GM12878 (cell line): ENCODE measurements around the gene TTC22. TPM values are rescaled to one million over a fixed set of nuclear protein-coding genes. Genes with fewer than 3 reads are reported as not detected.

Source experiments
- ATAC-seq: fragments of 200-7000 bp; cut with Tn5 transposase; 3 replicates; pipeline ENCODE4 v1.9.1; 2020; ENCODE audit warnings: mild to moderate bottlenecking, moderate library complexity
- BruUV-seq: library from RNA; stranded (reverse); fragments of 400-500 nt; replicated peaks from 2 replicates; lab custom pipeline; 2021; lab: Mats Ljungman, UMichigan
- CTCF ChIA-PET: fragments of 300-600 bp; sonication (Branson Sonifier 250); formaldehyde crosslinking; extraction: SDS; loops from one replicate; lab custom pipeline; 2021; ENCODE audit warnings: inconsistent platforms; lab: Yijun Ruan, JAX
- POLR2A ChIA-PET: fragments of 350-600 bp; formaldehyde crosslinking; extraction: SDS; loops from one replicate; lab custom pipeline; 2021; ENCODE audit warnings: inconsistent platforms; lab: Charles Lee
- RAD21 ChIA-PET: fragments of 300-600 bp; sonication (Branson Sonifier 250); formaldehyde crosslinking; loops from one replicate; lab custom pipeline; 2023; ENCODE audit warnings: antibody characterized with exemption; ENCODE audit not compliant: unreplicated experiment; lab: Charles Lee
- SMC1A ChIA-PET: fragments of 300-600 bp; sonication (Branson Sonifier 250); formaldehyde crosslinking; loops from one replicate; lab custom pipeline; 2023; ENCODE audit not compliant: unreplicated experiment, uncharacterized antibody; lab: Charles Lee
- DNase-seq: peaks from one replicate; pipeline ENCODE4 v3.0.0-alpha.2; 2011; ENCODE audit warnings: low read depth, low spot score
- FAIRE-seq: peaks from 3 replicates; lab custom pipeline; 2011; peaks lifted over from hg19 to GRCh38; lab: Jason Lieb, UNC
- H2AFZ ChIP-seq: 2 replicates; pipeline ENCODE4 v1.6.0; 2011; ENCODE audit warnings: low read depth, low read length, control low read depth; ENCODE audit not compliant: control insufficient read depth
- H3K27ac ChIP-seq: 2 replicates; pipeline ENCODE4 v1.5.1; 2011; ENCODE audit warnings: control low read depth; ENCODE audit not compliant: control insufficient read depth, insufficient read depth
- H3K27me3 ChIP-seq, 2 experiments: replicated peaks in 1 of 2; 2 replicates each; pipeline versions ENCODE4 v1.6.0 to v1.6.1; 2011; ENCODE audit warnings: low read length in 1 of 2; ENCODE audit not compliant: control insufficient read depth in 2 of 2, insufficient read depth in 2 of 2
- H3K36me3 ChIP-seq, 2 experiments: 2 replicates each; pipeline ENCODE4 v1.5.1; 2011; ENCODE audit warnings: low read length in 1 of 2; ENCODE audit not compliant: control insufficient read depth in 2 of 2, insufficient read depth in 2 of 2
- H3K4me1 ChIP-seq: 2 replicates; pipeline ENCODE4 v1.6.1; 2011; ENCODE audit warnings: mild to moderate bottlenecking, low read length, moderate library complexity, mixed read lengths; ENCODE audit not compliant: control insufficient read depth, insufficient read depth
- H3K4me2 ChIP-seq: 2 replicates; pipeline ENCODE4 v1.6.0; 2011; ENCODE audit warnings: control low read depth; ENCODE audit not compliant: control insufficient read depth, insufficient read depth
- H3K4me3 ChIP-seq: fragments of 200-600 bp; sonication (generic); 2 replicates; pipeline ENCODE4 v1.5.1; 2016
- H3K79me2 ChIP-seq: 2 replicates; pipeline ENCODE4 v1.6.0; 2011; ENCODE audit warnings: low read length; ENCODE audit not compliant: control insufficient read depth, insufficient read depth
- H3K9ac ChIP-seq: 2 replicates; pipeline ENCODE4 v1.8.0; 2011; ENCODE audit warnings: low read length, control low read depth, mixed read lengths; ENCODE audit not compliant: control insufficient read depth, insufficient read depth
- H3K9me3 ChIP-seq: replicated peaks from 3 replicates; pipeline ENCODE4 v1.5.1; 2011; ENCODE audit warnings: mild to moderate bottlenecking, low read length; ENCODE audit not compliant: control insufficient read depth, insufficient read depth
- H4K20me1 ChIP-seq: 2 replicates; pipeline ENCODE4 v1.6.0; 2011; ENCODE audit not compliant: control insufficient read depth, insufficient read depth
- BHLHE40 ChIP-seq, 2 experiments: fragments of 450-650 bp in 1 of 2; IDR thresholded peaks; 2 replicates each; pipeline ENCODE4 v1.6.1; 2011 to 2017; ENCODE audit warnings: low read depth in 2 of 2, borderline replicate concordance in 1 of 2, improper control_type of control experiment in 1 of 2, low read length in 1 of 2, mild to moderate bottlenecking in 1 of 2
- CREM ChIP-seq: IDR thresholded peaks from 2 replicates; pipeline ENCODE4 v1.6.1; 2014; ENCODE audit warnings: antibody characterized with exemption, low read depth
- MTA2 ChIP-seq: fragments of 450-650 bp; IDR thresholded peaks from 2 replicates; pipeline ENCODE4 v1.6.1; 2016; ENCODE audit warnings: low read depth, mild to moderate bottlenecking, moderate library complexity
- MTA3 ChIP-seq: IDR thresholded peaks from 2 replicates; pipeline ENCODE4 v1.6.1; 2012; ENCODE audit warnings: low read length, inconsistent platforms, borderline replicate concordance
- NFXL1 ChIP-seq: fragments of 450-650 bp; IDR thresholded peaks from 2 replicates; pipeline ENCODE4 v1.6.1; 2017; ENCODE audit warnings: antibody characterized with exemption, mild to moderate bottlenecking, borderline replicate concordance
- PML ChIP-seq: IDR thresholded peaks from 2 replicates; pipeline ENCODE4 v1.6.1; 2012; ENCODE audit warnings: low read length, inconsistent platforms
- POU2F2 ChIP-seq: IDR thresholded peaks from 3 replicates; pipeline ENCODE4 v1.6.1; 2011; ENCODE audit warnings: low read depth, mild to moderate bottlenecking, low read length, borderline replicate concordance
- SRF ChIP-seq, 2 experiments: IDR thresholded peaks; 2 replicates each; pipeline ENCODE4 v1.6.1; 2011; ENCODE audit warnings: low read depth in 2 of 2, low read length in 2 of 2, mild to moderate bottlenecking in 1 of 2, moderate library complexity in 1 of 2
- ZNF217 ChIP-seq: fragments of 450-650 bp; IDR thresholded peaks from 2 replicates; pipeline ENCODE4 v1.6.1; 2017; ENCODE audit warnings: antibody characterized with exemption, mild to moderate bottlenecking
- ZNF24 ChIP-seq: fragments of 450-650 bp; IDR thresholded peaks from 2 replicates; pipeline ENCODE4 v1.6.1; 2017; ENCODE audit warnings: antibody characterized with exemption, mild to moderate bottlenecking
- ZZZ3 ChIP-seq: IDR thresholded peaks from 2 replicates; pipeline ENCODE4 v1.6.1; 2011; ENCODE audit warnings: low read depth; ENCODE audit not compliant: control insufficient read depth, insufficient read length
- WGBS: methylation state at CpG from one replicate; pipeline ENCODE4 v1.1.6; 2016; ENCODE audit warnings: low lambda C conversion rate; ENCODE audit not compliant: insufficient replicate concordance, insufficient coverage; ENCODE audit errors: missing lambda C conversion rate; 5-methylcytosine and 5-hydroxymethylcytosine counted together
- in situ Hi-C: fragments of 300-500 bp; cut with MboI; formaldehyde crosslinking; loops from 9 replicates; pipeline ENCODE4 v1.14.3; 2018; ENCODE audit warnings: mixed read lengths
- intact Hi-C: fragments of 100-400 bp; cut with micrococcal nuclease; formaldehyde crosslinking; loops from one replicate; pipeline ENCODE4 v1.14.2; 2022; ENCODE audit not compliant: unreplicated experiment
- polyA plus RNA-seq, 11 experiments: library from polyadenylated mRNA; depleted of rRNA in 4 of 11; unstranded in 6 of 11; stranded (reverse) in 5 of 11; fragments of >200 nt; fragmentation: Nextera tagmentation in 4 of 11; fragmentation: Illumina TruSeq in 1 of 11; extraction: Ambion mirVana in 4 of 11; extraction: Trizol in 1 of 11; gene quantifications; 1 replicate in 1 of 11; 2 replicates in 10 of 11; pipeline versions ENCODE4 v1.2.1 to v1.2.3, GENCODE V29; 2011 to 2016; ENCODE audit warnings: inconsistent platforms in 2 of 11, missing spikeins in 2 of 11, low read depth in 1 of 11
- total RNA-seq, 4 experiments: library from RNA; depleted of rRNA in 3 of 4; stranded (reverse); fragments of >200 nt in 3 of 4; fragmentation: Illumina TruSeq in 1 of 4; extraction: Trizol in 1 of 4; gene quantifications; 2 replicates each; pipeline versions ENCODE4 v1.2.1 to v1.2.3, GENCODE V29; 2013 to 2021
- TF ChIP-seq, protein P1 (sequence below): IDR thresholded peaks from 2 replicates; pipeline ENCODE4 v1.6.1; 2012; ENCODE audit warnings: mild to moderate bottlenecking, low read depth, low read length

Gene TTC22
- total and polyA plus RNA-seq, 10 of the 15 experiments (the other 5 are each of a cell fraction or from before 2014, with no cell fraction given) = 0.64 to 5.1 (median 1.9) TPM

DNA sequence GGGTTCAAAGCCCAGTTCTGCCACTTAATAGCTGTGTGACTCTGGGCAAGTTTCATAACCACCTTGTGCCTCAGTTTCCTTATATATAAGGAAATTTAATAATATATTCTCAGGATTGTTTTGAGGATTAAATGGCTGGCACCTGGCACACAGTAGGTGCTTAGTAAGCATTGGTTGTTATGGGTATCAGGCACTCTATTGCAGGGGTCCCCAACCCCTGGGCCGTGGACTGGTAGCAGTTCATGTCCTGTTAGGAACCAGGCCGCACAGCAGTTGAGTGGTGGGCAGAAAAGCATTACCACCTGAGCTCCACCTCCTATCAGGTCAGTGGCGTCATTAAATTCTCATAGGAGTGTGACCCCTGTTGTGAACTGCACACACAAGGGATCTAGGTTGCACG lies 55.3 kb downstream of the TTC22 start:
- Histone ChIP-seq H3K4me3 (no peak overlapping the region), H3K4me2 (no peak overlapping the region), H3K9ac (no peak overlapping the region), H3K79me2 (no peaks in the 10 kb centered on the region)
- intact Hi-C loops = no loop called here
- POLR2A ChIA-PET = no interaction called here
- no peak for FAIRE-seq
- in situ Hi-C loops = no loop called here
- TF ChIP-seq PML (no peak), ZNF217 (no peak), NFXL1 (no peak), POU2F2 (no peak), MTA3 (no peak), MTA2 (no peak), BHLHE40 (IDR thresholded peaks at IDR 0.05; ENCODE audit: borderline replicate concordance in 1 of 2, low read depth in 2 of 2, low read length in 1 of 2) (no peak), SRF (IDR thresholded peaks at IDR 0.05; ENCODE audit: low read depth in 2 of 2, low read length in 2 of 2) (no peak), ZZZ3 (no peak), ZNF24 (no peak), CREM (no peak)
- TF ChIP-seq, protein P1, sequence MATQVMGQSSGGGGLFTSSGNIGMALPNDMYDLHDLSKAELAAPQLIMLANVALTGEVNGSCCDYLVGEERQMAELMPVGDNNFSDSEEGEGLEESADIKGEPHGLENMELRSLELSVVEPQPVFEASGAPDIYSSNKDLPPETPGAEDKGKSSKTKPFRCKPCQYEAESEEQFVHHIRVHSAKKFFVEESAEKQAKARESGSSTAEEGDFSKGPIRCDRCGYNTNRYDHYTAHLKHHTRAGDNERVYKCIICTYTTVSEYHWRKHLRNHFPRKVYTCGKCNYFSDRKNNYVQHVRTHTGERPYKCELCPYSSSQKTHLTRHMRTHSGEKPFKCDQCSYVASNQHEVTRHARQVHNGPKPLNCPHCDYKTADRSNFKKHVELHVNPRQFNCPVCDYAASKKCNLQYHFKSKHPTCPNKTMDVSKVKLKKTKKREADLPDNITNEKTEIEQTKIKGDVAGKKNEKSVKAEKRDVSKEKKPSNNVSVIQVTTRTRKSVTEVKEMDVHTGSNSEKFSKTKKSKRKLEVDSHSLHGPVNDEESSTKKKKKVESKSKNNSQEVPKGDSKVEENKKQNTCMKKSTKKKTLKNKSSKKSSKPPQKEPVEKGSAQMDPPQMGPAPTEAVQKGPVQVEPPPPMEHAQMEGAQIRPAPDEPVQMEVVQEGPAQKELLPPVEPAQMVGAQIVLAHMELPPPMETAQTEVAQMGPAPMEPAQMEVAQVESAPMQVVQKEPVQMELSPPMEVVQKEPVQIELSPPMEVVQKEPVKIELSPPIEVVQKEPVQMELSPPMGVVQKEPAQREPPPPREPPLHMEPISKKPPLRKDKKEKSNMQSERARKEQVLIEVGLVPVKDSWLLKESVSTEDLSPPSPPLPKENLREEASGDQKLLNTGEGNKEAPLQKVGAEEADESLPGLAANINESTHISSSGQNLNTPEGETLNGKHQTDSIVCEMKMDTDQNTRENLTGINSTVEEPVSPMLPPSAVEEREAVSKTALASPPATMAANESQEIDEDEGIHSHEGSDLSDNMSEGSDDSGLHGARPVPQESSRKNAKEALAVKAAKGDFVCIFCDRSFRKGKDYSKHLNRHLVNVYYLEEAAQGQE = no peak
- TF ChIP-seq, all 136 proteins: peak for 0
- H4K20me1 ChIP-seq = no peaks in the 10 kb centered on the region
- RAD21 ChIA-PET = no interaction called here
- H3K27me3 ChIP-seq = no peaks in the 10 kb centered on the region
- CTCF ChIA-PET = no interaction called here
- H3K36me3 ChIP-seq = peaks cover 8 to 14% of the 10 kb centered on the region in 2 experiments
- H3K27ac ChIP-seq = no peak overlapping the region
- no peaks in the 10 kb centered on the region for H3K9me3 ChIP-seq
- DNase-seq (no peak), ATAC-seq (no peak)
- BruUV-seq = no TSS peak
- WGBS = 97% methylated on average over 4 of the region's 4 CpGs
- no peaks in the 10 kb centered on the region for H3K4me1 ChIP-seq
- SMC1A ChIA-PET = no interaction called here
- no peak overlapping the region for H2AFZ ChIP-seq
